ENCODE data around the gene MTHFSD. TPM values are rescaled to one million over a fixed set of nuclear protein-coding genes. Genes with fewer than 3 reads are reported as not detected.

The MTHFSD gene
- total RNA-seq, 1 experiment from 2014 or later = 47.8 TPM

- no TSS peak for BruUV-seq (replicated peaks)
- TF ChIP-seq, protein P1, sequence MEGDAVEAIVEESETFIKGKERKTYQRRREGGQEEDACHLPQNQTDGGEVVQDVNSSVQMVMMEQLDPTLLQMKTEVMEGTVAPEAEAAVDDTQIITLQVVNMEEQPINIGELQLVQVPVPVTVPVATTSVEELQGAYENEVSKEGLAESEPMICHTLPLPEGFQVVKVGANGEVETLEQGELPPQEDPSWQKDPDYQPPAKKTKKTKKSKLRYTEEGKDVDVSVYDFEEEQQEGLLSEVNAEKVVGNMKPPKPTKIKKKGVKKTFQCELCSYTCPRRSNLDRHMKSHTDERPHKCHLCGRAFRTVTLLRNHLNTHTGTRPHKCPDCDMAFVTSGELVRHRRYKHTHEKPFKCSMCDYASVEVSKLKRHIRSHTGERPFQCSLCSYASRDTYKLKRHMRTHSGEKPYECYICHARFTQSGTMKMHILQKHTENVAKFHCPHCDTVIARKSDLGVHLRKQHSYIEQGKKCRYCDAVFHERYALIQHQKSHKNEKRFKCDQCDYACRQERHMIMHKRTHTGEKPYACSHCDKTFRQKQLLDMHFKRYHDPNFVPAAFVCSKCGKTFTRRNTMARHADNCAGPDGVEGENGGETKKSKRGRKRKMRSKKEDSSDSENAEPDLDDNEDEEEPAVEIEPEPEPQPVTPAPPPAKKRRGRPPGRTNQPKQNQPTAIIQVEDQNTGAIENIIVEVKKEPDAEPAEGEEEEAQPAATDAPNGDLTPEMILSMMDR (IDR thresholded peaks at IDR 0.05; ENCODE audit: unreplicated experiment) = no peak
- DNase-seq = no peak
- Mint-ChIP-seq H3K4me3 (ENCODE audit: low read depth, unreplicated experiment) (no peak overlapping the region), H3K36me3 (ENCODE audit: insufficient read depth, unreplicated experiment) (peaks cover 8% of the 10 kb centered on the region), H3K27me3 (ENCODE audit: unreplicated experiment) (peaks cover 19% of the 10 kb centered on the region), H3K4me1 (ENCODE audit: low read depth, unreplicated experiment) (no peaks in the 10 kb centered on the region), H3K27ac (ENCODE audit: unreplicated experiment) (no peak overlapping the region), H3K9me3 (ENCODE audit: low read depth, unreplicated experiment) (peaks cover 8% of the 10 kb centered on the region)
- CTCF ChIA-PET = interaction anchor here (0.7 kb wide), 1 partner anchor 797 kb away, joined by 3 read pairs; no protein-coding TSS in a partner anchor
- intact Hi-C loops (cut with micrococcal nuclease; ENCODE audit: unreplicated experiment) = no loop called here
These were observed 43.9 kb upstream of the MTHFSD start for GRCh38 chr16:86598607-86599565.

DNA sequence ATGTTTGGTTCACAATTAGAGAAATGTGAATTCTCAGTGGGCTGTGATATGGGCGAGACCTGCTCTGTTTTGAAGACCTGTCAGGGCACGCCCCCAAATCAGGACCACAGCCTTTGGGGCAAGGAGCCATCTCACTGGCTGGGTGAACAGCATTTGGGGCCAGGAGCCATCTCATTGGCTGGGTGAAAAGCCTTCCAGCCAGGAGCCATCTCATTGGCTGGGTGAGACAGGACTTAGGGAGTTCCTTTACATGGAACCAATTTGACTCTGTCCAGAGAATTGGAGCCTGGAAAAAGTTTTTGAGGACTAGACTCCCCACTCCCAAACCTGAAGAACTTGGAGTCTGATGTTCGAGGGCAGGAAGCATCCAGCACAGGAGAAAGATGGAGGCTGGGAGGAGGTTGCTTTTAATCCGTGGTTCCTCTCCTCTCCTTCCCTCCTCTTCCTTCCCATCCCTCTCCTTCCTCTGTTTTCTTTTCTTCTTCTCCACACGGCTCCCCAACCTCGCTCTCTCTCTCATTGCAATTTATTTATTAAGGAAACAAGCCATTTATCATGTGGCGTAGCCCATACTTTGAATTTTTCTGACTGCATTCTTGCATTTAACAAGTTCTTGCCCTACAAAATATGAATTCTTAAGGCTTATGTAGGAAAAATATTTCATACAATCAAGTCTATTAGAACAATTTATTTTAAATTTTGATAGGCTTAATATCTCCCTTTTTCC is 43.0 kb upstream of the MTHFSD start:
- Mint-ChIP-seq H3K4me1 (ENCODE audit: low read depth, unreplicated experiment) (peaks cover 7% of the 10 kb centered on the region), H3K9me3 (ENCODE audit: low read depth, unreplicated experiment) (peaks cover 6% of the 10 kb centered on the region), H3K27me3 (ENCODE audit: unreplicated experiment) (peaks cover 18% of the 10 kb centered on the region), H3K36me3 (ENCODE audit: insufficient read depth, unreplicated experiment) (peaks cover 8% of the 10 kb centered on the region), H3K4me3 (ENCODE audit: low read depth, unreplicated experiment) (no peak overlapping the region), H3K27ac (ENCODE audit: unreplicated experiment) (no peak overlapping the region)
- no peak for DNase-seq
- BruUV-seq (replicated peaks) = no TSS peak
- intact Hi-C loops (cut with micrococcal nuclease; ENCODE audit: unreplicated experiment) = no loop called here
- CTCF ChIA-PET = no interaction called here
- TF ChIP-seq, protein P1 (IDR thresholded peaks at IDR 0.05; ENCODE audit: unreplicated experiment) = no peak

DNA sequence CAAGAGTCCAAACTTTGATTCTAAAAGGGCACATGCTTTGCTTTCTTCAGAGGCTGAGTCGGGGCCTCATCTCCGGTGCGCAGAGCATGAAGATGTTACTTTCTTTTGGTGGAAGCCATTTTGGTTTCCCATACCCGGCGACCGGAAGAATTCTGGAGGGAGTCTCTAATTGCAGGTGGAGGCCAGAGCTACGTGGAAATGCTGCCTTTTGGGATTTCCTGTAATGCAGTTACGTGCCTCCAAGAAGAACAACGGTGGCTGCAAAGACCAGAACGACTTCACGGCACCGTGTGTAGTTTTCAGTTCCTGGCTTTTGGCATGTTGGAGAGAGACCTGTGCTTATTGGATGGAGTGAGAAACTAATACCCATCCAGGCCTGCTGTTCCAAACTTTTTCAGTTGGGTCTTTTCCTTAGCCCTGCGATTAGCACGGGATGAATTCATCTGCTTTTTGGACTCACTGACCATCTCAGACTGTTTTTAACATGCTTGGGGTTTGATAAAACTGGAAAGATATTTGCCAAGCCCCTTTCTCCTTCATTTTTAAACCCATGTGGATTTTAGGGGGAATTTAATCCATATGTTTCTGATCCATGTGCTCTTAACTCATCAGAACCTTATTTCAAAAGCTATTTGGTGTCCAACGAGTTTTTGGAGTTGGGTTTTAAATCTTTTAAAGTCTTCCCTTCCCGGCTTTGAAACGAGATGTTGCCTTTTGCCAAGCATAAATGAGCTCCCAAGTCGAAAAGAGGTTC is 42.3 kb upstream of the MTHFSD start:
- CTCF ChIA-PET = no interaction called here
- Mint-ChIP-seq H3K9me3 (ENCODE audit: low read depth, unreplicated experiment) (peaks cover 6% of the 10 kb centered on the region), H3K36me3 (ENCODE audit: insufficient read depth, unreplicated experiment) (peaks cover 8% of the 10 kb centered on the region), H3K27ac (ENCODE audit: unreplicated experiment) (no peak overlapping the region), H3K4me3 (ENCODE audit: low read depth, unreplicated experiment) (no peak overlapping the region), H3K27me3 (ENCODE audit: unreplicated experiment) (peaks cover 18% of the 10 kb centered on the region), H3K4me1 (ENCODE audit: low read depth, unreplicated experiment) (peaks cover 8% of the 10 kb centered on the region)
- TF ChIP-seq, protein P1 (IDR thresholded peaks at IDR 0.05; ENCODE audit: unreplicated experiment) = no peak
- intact Hi-C loops (cut with micrococcal nuclease; ENCODE audit: unreplicated experiment) = no loop called here
- BruUV-seq (replicated peaks) = no TSS peak
- no peak for DNase-seq

- Mint-ChIP-seq H3K27ac (ENCODE audit: unreplicated experiment) (no peak overlapping the region), H3K4me1 (ENCODE audit: low read depth, unreplicated experiment) (peaks cover 8% of the 10 kb centered on the region), H3K36me3 (ENCODE audit: insufficient read depth, unreplicated experiment) (peaks cover 8% of the 10 kb centered on the region)
These were observed 41.1 kb upstream of the MTHFSD start for GRCh38 chr16:86595983-86596605.

More at GRCh38 chr16:86595983-86596605, 41.1 kb upstream of the MTHFSD start:
- TF ChIP-seq, protein P1 (IDR thresholded peaks at IDR 0.05; ENCODE audit: unreplicated experiment) = no peak
- no peak overlapping the region for H3K4me3 Mint-ChIP-seq (ENCODE audit: low read depth, unreplicated experiment)
- BruUV-seq (replicated peaks) = no TSS peak
- H3K9me3 Mint-ChIP-seq (ENCODE audit: low read depth, unreplicated experiment) = peaks cover 9% of the 10 kb centered on the region
- intact Hi-C loops (cut with micrococcal nuclease; ENCODE audit: unreplicated experiment) = no loop called here
- CTCF ChIA-PET = no interaction called here
- DNase-seq = no peak
- peaks cover 18% of the 10 kb centered on the region for H3K27me3 Mint-ChIP-seq (ENCODE audit: unreplicated experiment)

Data from Calu3 (cell line).